ENCODE measurements around the gene CERK.

CERK gene

GRCh38 chr22:46747646-46748045 lies 9.6 kb upstream of the CERK start:
- peaks cover 32% of the 10 kb centered on the region for H3K4me1 Mint-ChIP-seq
- DNase-seq (ENCODE audit: low spot score in 2 of 2) (no peak), ATAC-seq (no peak)
- H3K27ac Mint-ChIP-seq: no peak overlapping the region
- no peak overlapping the region for H3K4me3 Mint-ChIP-seq
- H3K9me3 Mint-ChIP-seq: peaks cover 4% of the 10 kb centered on the region
- no peaks in the 10 kb centered on the region for H3K36me3 Mint-ChIP-seq

DNA sequence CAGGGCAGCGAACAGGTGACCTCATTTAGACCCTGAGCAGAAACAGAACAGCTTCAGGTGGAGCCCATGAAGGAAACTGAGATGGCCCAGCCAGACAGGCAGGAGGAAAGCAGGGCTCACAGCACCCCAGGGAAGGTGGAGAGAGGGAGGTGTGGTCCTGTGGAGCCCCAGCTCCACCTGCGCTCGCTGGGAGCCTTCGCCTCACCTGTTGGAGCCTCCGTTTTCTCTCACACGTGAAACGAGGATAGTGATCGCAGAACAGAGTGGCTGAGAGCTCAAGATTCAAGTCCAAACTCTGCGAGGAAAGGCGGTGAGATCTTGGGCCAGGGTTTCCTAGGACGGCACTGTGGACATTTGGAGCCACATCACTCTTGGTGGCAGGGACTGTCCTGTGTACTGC lies 8.6 kb upstream of the CERK start:
- Mint-ChIP-seq H3K27ac (peak overlapping the region; percentile 61), H3K36me3 (no peaks in the 10 kb centered on the region), H3K4me3 (no peak overlapping the region), H3K4me1 (peaks cover 32% of the 10 kb centered on the region), H3K9me3 (peaks cover 4% of the 10 kb centered on the region)
- DNase-seq (ENCODE audit: low spot score in 2 of 2) (no peak), ATAC-seq (no peak)

DNA sequence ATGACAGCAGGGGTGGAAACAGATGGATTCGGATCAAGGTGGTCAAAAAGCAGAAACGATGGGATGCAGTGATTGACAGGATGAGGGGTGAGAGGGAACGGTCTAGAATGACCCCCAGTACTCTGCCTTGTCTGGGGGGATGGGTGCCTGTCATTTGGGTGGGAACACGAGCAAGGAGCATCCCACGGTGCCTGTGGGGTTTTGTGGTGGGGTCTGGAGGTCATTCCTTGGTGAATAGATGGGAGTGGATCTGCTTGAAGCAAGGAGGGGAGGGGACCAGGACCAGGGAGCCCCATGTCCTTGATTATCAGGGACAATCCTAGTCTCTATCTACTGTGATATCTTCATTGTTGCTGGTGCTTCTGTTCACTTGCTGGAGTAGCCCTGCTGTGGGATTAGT lies 8.1 kb upstream of the CERK start:
- no peak for DNase-seq (ENCODE audit: low spot score in 2 of 2)
- Mint-ChIP-seq H3K4me1 (peaks cover 27% of the 10 kb centered on the region), H3K4me3 (no peak overlapping the region), H3K27ac (peak overlapping the region; percentile 61), H3K36me3 (no peaks in the 10 kb centered on the region), H3K9me3 (peaks cover 4% of the 10 kb centered on the region)
- no peak for ATAC-seq

DNA sequence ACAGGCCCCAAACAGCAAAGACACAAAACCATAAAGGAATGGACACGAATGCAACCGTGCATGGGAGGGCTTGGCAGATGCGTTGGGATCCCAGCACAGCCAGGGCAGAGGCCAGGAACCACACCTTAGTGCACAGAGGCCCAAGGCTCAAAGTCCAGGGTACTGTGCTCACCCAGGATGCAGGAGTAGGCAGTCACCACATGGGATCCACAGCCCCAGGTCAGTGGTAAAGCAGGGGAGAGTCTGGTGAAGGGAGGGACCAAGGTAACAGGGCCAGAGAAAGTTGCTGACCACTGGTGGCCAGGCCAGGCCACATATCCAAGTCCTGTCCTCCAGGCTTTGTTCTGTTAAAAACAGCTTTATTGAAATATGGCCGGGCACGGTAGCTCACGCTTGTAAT lies 6.5 kb upstream of the CERK start:
- Mint-ChIP-seq H3K4me3 (no peak overlapping the region), H3K9me3 (peaks cover 4% of the 10 kb centered on the region), H3K4me1 (peaks cover 12% of the 10 kb centered on the region), H3K36me3 (no peaks in the 10 kb centered on the region), H3K27ac (no peak overlapping the region)
- ATAC-seq: no peak
- DNase-seq (ENCODE audit: low spot score in 2 of 2): no peak

- Mint-ChIP-seq H3K4me1 (peaks cover 11% of the 10 kb centered on the region), H3K9me3 (peaks cover 4% of the 10 kb centered on the region), H3K4me3 (no peak overlapping the region), H3K36me3 (peaks cover 5% of the 10 kb centered on the region), H3K27ac (no peak overlapping the region)
- no peak for ATAC-seq
- no peak for DNase-seq (ENCODE audit: low spot score in 2 of 2)
These were observed 4.6 kb upstream of the CERK start for GRCh38 chr22:46742576-46743221.

- DNase-seq (ENCODE audit: low spot score in 2 of 2): no peak
- H3K4me3 Mint-ChIP-seq: no peak overlapping the region
These were observed 4.0 kb upstream of the CERK start for GRCh38 chr22:46741974-46742519.

GRCh38 chr22:46740910-46741780 lies 3.1 kb upstream of the CERK start:
- Mint-ChIP-seq H3K9me3 (peaks cover 4% of the 10 kb centered on the region), H3K4me1 (peaks cover 25% of the 10 kb centered on the region), H3K4me3 (no peak overlapping the region), H3K36me3 (peaks cover 19% of the 10 kb centered on the region), H3K27ac (peak overlapping the region; percentile 80)
- no peak for DNase-seq (ENCODE audit: low spot score in 2 of 2)
- ATAC-seq: no peak

More at GRCh38 chr22:46741974-46742519, 4.0 kb upstream of the CERK start:
- H3K36me3 Mint-ChIP-seq: peaks cover 10% of the 10 kb centered on the region
- H3K27ac Mint-ChIP-seq: no peak overlapping the region
- no peak for ATAC-seq
- H3K4me1 Mint-ChIP-seq: peaks cover 16% of the 10 kb centered on the region
- peaks cover 4% of the 10 kb centered on the region for H3K9me3 Mint-ChIP-seq

DNA sequence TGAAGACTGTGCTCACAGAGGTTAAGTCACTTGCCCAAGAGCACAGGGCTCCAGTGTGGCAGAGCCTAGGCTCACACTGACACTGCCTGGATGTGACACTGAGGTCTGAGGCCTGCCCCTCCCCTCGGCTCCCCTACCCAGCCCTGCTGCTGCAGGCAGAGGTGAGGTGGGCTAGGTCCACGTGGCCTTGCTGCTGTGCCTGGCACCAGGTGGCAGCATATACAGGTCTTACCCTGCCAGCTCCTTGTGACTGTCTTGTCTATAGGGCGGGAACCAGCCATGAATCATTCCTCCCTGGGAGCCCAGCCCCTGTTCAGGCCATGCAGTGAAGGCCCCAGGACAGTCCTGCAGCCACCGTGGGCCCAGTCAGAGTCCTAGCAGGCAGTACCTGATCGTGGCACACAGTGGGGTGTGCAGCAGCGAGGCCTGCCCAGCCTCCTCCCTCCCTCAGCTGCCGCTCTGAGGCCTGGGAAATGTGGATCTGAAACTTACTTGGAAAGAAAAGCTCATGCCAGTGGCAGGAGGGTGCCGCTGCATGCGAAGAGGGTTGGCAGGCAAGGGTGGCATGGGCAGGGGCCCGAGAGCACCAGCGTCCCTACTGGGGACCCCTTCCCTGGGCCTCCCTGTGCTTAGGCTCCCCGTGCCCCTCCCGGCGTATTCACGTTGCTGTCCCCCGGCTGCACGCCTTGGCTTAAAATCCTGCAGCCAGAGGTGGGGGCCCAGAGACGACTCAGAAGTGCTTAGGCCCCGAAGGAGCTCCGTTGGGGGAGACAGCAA lies 1.2 kb upstream of the CERK start:
- peak; percentile 75 for ATAC-seq

DNA sequence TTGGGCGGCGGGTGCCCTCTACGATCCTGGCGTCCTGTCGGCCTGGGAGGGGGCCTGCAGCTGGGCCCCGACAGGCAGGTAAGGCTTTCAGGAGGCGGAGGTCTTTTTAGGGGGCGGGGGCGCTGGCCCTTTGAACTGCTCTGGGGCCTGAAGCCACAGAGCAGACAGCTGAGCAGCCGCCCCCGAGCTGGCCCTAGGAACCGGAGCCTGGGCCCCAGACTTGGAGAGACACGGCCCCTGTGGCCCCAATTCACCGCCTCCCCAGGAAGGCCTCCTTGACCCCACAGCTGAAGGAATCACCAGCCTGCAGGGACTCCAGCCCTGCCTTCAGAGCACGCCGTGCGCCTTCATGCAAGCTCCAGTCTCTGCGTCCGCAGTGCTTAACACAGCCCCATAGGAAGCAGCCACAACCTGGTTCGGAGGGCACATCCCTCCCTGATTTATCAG lies 618 bp upstream of the CERK start:
- ATAC-seq: no peak
- H3K4me3 Mint-ChIP-seq: peak overlapping the region; percentile 97
- peaks cover 49% of the 10 kb centered on the region for H3K4me1 Mint-ChIP-seq
- H3K36me3 Mint-ChIP-seq: peaks cover 37% of the 10 kb centered on the region
- peaks cover 4% of the 10 kb centered on the region for H3K9me3 Mint-ChIP-seq
- DNase-seq (ENCODE audit: low spot score in 2 of 2): no peak
- H3K27ac Mint-ChIP-seq: peak overlapping the region; percentile 85

More for the DNA sequence above, 1.2 kb upstream of the CERK start:
- H3K4me1 Mint-ChIP-seq: peaks cover 44% of the 10 kb centered on the region
- DNase-seq (ENCODE audit: low spot score in 2 of 2): peak; percentile 39 to 73
- H3K4me3 Mint-ChIP-seq: peak overlapping the region; percentile 97
- peak overlapping the region; percentile 85 for H3K27ac Mint-ChIP-seq
- H3K36me3 Mint-ChIP-seq: peaks cover 34% of the 10 kb centered on the region
- peaks cover 4% of the 10 kb centered on the region for H3K9me3 Mint-ChIP-seq

DNA sequence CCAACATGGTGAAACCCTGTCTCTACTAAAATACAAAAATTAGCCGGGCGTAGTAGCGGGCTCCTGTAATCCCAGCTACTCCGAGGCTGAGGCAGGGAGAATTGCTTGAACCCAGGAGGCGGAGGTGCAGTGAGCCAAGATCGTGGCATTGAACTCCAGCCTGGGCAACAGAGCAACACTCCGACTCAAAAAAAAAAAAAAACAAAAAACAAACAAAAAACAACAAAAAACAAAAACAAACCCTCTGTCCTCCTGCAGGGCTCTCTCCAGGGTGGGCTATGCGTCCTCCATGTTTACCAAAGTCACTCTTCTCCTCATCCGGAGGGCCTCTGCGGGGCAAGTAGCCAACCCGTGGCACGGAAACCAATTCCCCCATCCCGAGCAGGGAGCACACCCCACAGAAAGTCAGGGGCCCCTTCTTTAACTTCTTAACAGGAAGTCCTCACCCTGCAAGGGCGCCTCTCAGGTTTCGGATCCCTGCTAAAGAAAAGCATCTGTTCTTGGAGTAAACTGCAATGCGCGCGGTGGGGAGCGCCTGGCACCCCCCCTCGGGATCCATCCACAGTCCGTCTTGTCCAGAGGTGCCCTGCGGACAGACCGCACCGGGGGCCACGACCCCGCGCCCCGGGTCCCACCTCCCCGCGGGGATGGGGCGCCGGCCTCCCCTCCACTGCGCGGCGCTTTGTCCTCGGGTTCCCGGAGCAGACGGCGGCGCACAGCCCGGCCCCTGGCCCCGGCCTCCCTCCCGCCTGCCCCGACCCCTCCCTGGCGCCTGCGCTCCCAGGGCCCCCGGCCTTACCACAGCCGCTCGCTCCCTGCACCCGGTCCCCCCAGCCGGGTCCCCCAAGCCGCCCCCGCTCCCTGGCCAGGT lies 712 bp downstream of the CERK start:
- H3K4me1 Mint-ChIP-seq: peaks cover 49% of the 10 kb centered on the region
- peak overlapping the region; percentile 97 for H3K27ac Mint-ChIP-seq
- peak overlapping the region; percentile 97 for H3K4me3 Mint-ChIP-seq

DNA sequence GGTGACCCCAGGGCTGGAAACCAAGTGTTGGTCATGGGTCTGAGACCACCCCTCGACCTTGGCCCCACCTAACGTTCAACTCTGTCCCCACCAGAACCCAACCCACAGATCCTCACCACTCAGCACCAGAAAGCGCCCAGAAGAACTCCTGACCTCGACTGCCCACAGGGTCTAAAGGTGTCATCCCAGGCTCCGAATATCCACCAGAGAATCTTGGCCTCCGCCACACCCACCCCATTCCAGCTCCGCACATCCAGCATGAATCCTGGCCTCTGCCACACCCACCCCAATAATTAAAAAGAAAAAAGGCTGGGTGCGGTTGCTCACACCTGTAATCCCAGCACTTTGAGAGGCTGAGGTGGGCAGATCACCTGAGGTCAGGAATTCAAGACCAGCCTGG lies 1.3 kb downstream of the CERK start:
- Mint-ChIP-seq H3K9me3 (no peaks in the 10 kb centered on the region), H3K27ac (peak overlapping the region; percentile 97), H3K4me1 (peaks cover 54% of the 10 kb centered on the region), H3K4me3 (peak overlapping the region; percentile 97), H3K36me3 (peaks cover 48% of the 10 kb centered on the region)
- DNase-seq (ENCODE audit: low spot score in 2 of 2) (no peak), ATAC-seq (no peak)

More for the DNA sequence above, 712 bp downstream of the CERK start:
- peaks cover 42% of the 10 kb centered on the region for H3K36me3 Mint-ChIP-seq
- peak; percentile 35 for ATAC-seq
- no peaks in the 10 kb centered on the region for H3K9me3 Mint-ChIP-seq
- DNase-seq (ENCODE audit: low spot score in 2 of 2): peak; percentile 34 to 75

DNA sequence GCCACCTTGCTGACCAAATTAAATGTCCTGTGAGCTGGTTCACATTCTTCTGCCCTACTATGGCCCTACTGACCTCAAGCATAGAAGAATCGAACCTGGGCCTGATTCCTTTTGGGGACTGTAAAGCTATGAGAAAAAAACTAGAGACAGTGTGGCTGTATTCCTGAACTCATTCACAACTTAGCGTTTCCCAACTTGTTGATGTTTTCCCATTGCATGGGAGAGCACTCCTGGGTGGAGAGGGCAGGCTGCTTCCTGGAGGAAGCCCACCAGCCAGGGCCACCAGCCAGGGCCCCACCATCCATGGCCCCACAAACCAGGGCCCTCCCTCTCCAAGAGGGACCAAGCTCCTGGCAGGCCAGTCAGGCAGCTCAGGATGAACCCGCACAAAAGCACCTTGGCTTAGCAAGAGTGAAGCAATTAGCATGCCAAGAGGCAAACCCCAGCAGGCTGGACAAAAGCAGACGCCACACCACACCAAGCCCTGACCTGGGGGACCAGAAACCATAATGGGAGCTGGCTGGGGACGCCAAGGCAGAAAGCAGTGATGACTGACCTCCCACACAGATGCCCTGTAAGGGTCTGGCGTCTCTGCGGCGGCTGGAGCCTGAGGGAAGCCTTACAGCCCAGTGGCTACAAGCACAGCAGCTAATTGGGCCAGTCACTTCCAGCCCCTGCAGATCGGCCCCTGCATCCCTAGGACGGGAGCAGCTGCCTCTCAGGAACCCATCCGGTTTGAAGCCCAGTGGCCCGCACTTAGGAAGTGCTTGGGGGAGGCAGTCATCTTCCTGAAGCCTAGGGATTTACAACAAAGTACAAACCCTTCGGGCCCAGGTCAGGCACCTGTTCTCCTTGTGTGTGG lies 2.1 kb downstream of the CERK start:
- Mint-ChIP-seq H3K27ac (peak overlapping the region; percentile 97), H3K4me3 (peak overlapping the region; percentile 97), H3K9me3 (no peaks in the 10 kb centered on the region), H3K4me1 (peaks cover 61% of the 10 kb centered on the region), H3K36me3 (peaks cover 56% of the 10 kb centered on the region)
- no peak for ATAC-seq
- DNase-seq (ENCODE audit: low spot score in 2 of 2): no peak

DNA sequence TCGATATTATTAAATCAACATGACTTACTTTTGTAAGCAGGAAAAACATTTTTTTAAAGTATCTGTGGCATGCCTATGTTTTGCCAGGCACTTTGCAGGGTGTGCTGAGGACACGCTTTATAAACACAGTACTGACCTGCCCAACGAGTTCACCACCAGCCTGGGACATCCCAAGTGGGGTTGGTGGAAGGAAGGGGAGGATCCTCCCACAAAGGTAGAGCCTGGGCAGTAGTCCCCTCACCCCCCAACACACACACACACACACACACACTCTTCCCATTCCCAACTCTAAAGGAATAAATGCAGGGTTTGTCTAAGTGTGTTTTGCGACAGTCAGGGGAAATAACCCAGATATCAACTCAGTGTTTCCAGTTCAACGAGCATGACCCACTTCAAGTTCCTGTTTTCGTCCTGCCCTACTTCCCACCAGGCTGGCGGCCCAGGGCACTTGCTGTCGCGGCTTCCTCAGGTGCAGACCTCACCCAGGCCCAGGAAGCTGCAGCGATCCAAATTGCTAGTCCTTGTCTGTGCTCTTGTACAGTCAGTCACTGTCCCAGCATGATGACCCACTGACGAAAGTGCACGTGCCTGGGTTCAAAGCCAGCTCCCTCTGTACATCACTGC lies 3.1 kb downstream of the CERK start:
- Mint-ChIP-seq H3K4me1 (peaks cover 71% of the 10 kb centered on the region), H3K4me3 (peak overlapping the region; percentile 97), H3K9me3 (no peaks in the 10 kb centered on the region), H3K36me3 (peaks cover 65% of the 10 kb centered on the region), H3K27ac (peak overlapping the region; percentile 97)
- ATAC-seq: peak; percentile 9
- no peak for DNase-seq (ENCODE audit: low spot score in 2 of 2)
